ENCODE data around the gene OR2T35.
"Not testable (repeated sequence)": the region's sequence is repeated elsewhere in the genome, so short reads cannot be mapped to it uniquely, and the experiment has no call there.

DNA sequence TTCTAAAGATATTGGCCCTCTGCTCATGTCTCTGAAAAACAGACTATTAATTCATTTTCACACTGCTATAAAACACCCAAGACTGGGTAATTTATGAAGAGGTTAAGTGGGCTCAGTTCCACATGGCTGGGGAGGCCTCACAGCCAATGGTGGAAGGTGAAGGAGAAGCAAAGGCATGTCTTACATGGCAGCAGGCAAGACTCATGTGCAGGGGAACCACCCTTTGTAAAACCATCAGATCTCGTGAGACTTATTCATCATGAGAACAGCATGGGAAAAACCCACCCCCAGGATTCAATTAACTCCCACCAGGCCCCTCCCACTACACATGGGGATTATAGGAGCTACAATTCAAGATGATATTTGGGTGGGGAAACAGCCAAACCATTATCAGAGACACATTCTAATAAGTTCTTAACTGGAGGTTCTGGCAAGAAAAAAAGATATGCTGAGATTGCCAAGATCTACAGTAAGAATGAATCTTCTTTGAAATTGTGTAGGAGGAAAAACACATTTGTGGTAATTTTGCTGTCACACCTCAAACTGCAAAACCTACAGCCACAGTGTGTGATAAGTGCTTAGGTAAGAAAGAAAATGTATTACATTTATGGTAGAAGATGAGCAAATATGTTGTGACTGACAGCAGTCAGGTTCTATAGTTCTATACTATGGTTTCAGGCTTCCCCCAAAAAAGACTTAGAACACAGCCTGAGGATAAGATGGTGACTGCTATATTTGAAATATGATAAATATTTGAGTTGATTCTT lies 3.9 kb upstream of the OR2T35 start:
- TF ChIP-seq, protein P1, sequence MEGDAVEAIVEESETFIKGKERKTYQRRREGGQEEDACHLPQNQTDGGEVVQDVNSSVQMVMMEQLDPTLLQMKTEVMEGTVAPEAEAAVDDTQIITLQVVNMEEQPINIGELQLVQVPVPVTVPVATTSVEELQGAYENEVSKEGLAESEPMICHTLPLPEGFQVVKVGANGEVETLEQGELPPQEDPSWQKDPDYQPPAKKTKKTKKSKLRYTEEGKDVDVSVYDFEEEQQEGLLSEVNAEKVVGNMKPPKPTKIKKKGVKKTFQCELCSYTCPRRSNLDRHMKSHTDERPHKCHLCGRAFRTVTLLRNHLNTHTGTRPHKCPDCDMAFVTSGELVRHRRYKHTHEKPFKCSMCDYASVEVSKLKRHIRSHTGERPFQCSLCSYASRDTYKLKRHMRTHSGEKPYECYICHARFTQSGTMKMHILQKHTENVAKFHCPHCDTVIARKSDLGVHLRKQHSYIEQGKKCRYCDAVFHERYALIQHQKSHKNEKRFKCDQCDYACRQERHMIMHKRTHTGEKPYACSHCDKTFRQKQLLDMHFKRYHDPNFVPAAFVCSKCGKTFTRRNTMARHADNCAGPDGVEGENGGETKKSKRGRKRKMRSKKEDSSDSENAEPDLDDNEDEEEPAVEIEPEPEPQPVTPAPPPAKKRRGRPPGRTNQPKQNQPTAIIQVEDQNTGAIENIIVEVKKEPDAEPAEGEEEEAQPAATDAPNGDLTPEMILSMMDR (IDR thresholded peaks at IDR 0.05): not testable (repeated sequence)
- TF ChIP-seq ZFX (IDR thresholded peaks at IDR 0.05; ENCODE audit: borderline replicate concordance): not testable (repeated sequence)
